Measurements from ENCODE around the gene FAM32A.

DNA sequence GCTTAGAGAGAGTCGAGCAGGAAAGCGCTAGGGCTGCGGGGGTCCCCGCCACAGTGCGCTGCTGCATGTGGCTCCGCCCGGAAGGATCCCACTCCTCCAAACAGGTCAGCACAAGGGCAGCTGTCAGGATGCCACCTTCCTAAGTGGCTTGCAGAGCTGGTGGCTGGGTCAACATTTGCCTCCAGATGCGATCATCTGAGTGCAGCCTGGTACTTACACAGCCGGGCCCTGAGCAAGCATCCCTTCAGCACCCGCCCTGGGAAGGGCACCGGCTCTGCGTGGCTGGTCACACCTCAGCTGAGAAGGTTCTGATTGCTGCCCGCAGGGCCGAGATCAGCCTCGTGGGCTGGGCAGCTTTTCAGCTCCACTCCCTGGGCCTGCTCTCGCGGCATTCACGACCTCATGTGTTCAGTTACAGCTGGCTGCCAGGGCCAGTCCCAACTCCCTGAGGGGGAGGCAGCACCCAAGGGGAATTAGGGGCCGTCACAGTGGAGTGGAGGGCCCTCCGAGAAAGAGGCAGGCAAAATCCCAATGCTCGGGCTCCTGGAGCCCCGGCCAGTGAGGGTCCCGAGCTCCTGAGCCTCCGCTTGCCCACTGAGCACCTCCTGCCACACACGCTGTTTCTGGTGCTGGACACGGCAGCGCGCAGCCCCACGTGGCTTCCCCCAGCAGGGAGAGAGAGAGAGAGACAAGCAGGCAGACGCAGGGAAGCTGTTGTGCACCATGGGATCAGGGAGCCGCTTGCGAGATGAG, 39.3 kb downstream of the FAM32A start:
- TF ChIP-seq, protein P1, sequence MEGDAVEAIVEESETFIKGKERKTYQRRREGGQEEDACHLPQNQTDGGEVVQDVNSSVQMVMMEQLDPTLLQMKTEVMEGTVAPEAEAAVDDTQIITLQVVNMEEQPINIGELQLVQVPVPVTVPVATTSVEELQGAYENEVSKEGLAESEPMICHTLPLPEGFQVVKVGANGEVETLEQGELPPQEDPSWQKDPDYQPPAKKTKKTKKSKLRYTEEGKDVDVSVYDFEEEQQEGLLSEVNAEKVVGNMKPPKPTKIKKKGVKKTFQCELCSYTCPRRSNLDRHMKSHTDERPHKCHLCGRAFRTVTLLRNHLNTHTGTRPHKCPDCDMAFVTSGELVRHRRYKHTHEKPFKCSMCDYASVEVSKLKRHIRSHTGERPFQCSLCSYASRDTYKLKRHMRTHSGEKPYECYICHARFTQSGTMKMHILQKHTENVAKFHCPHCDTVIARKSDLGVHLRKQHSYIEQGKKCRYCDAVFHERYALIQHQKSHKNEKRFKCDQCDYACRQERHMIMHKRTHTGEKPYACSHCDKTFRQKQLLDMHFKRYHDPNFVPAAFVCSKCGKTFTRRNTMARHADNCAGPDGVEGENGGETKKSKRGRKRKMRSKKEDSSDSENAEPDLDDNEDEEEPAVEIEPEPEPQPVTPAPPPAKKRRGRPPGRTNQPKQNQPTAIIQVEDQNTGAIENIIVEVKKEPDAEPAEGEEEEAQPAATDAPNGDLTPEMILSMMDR (IDR thresholded peaks at IDR 0.05) = no peak
- no peak for TF ChIP-seq EP300 (IDR thresholded peaks at IDR 0.05)
